Pancreas (tissue), 10 donors: Measurements from ENCODE around the gene RHO. TPM values are rescaled to one million over a fixed set of nuclear protein-coding genes. Genes with fewer than 3 reads are reported as not detected.
"Not testable (repeated sequence)": the region's sequence is repeated elsewhere in the genome, so short reads cannot be mapped to it uniquely, and the experiment has no call there.

Experiments used
- ATAC-seq, 4 donors: fragments of 200-7000 bp; cut with Tn5 transposase; one replicate each; pipeline versions ENCODE4 v1.8.0 to v1.9.1; 2020; ENCODE audit warnings: mild to moderate bottlenecking in 4 of 4, moderate library complexity in 4 of 4
- DNase-seq, 6 donors: peaks; one replicate each; pipeline ENCODE4 v3.0.0-alpha.2; 2020
- FAIRE-seq: peaks from 2 replicates; lab custom pipeline; 2012; peaks lifted over from hg19 to GRCh38; lab: Jason Lieb, UNC
- H3K27ac ChIP-seq, 4 donors: fragments of 200-600 bp; sonication (generic); 1 replicate in 3 of 4; 2 replicates in 1 of 4; pipeline versions ENCODE4 v1.5.0 to v1.8.0; 2020
- H3K27me3 ChIP-seq, 4 donors: fragments of 200-600 bp; one replicate each; pipeline ENCODE4 v1.8.0; 2021
- H3K36me3 ChIP-seq, 3 donors: fragments of 200-600 bp; sonication (generic) in 1 of 3; one replicate each; pipeline versions ENCODE4 v1.5.0 to v1.8.0; 2020 to 2021
- H3K4me1 ChIP-seq, 3 donors: fragments of 200-600 bp; one replicate each; pipeline ENCODE4 v1.8.0; 2021
- H3K4me3 ChIP-seq, 4 donors: fragments of 200-600 bp; sonication (generic) in 2 of 4; one replicate each; pipeline versions ENCODE4 v1.5.0 to v1.8.0; 2020 to 2021
- H3K9me3 ChIP-seq, 4 donors: fragments of 200-600 bp; one replicate each; pipeline ENCODE4 v1.8.0; 2021
- WGBS, 2 donors: extraction: QIAGEN DNeasy Blood & Tissue Kit; methylation state at CpG; one replicate each; pipeline ENCODE4 v1.1.7; 2013; 5-methylcytosine and 5-hydroxymethylcytosine counted together
- intact Hi-C, 3 donors: fragments of 100-400 bp; cut with DNase I; formaldehyde crosslinking; loops; one replicate each; pipeline versions ENCODE4 v1.11.1 to v1.14.2; 2022
- polyA plus RNA-seq, 2 donors: library from polyadenylated mRNA; stranded (reverse); fragments of 200-250 nt; gene quantifications; one replicate each; pipeline ENCODE4 v1.2.3, GENCODE V29; 2013
- total RNA-seq, 6 donors: library from RNA; stranded (reverse); fragmentation: NEBNext Ultra II Directional in 4 of 6; extraction: Animal tissue kit (Norgen Biotek cat#: 25700) in 4 of 6; gene quantifications; one replicate each; pipeline versions ENCODE4 v1.2.1 to v1.2.4, GENCODE V29; 2021 to 2023
- TF ChIP-seq, protein P1 (sequence below), 4 donors: fragments of 200-600 bp; sonication (generic) in 3 of 4; IDR thresholded peaks; one replicate each; pipeline versions ENCODE4 v1.5.0 to v1.8.0; 2021; ENCODE audit warnings: antibody characterized with exemption in 4 of 4
- donor health status: healthy with polysubstance abuse.
- donor health status: DM: no; HTN: no; CAD: no; lungs with moderate emphysema.
- donor health status: DM: no; HTN: no; CAD: no.
- donor health status: control.
- donor health status: control.
- donor health status: Bipolar disorder and iron deficiency.
- donor health status: DM: yes; HTN: yes; CAD: no.
- donor health status: DM: no; HTN: no; CAD: no.
- donor health status: DM: no; HTN: no; CAD: no.
- donor health status: DM: yes; HTN: yes; CAD: no.

Gene RHO
- total and polyA plus RNA-seq, 8 donors = 0.05 TPM; not detected in 7

DNA sequence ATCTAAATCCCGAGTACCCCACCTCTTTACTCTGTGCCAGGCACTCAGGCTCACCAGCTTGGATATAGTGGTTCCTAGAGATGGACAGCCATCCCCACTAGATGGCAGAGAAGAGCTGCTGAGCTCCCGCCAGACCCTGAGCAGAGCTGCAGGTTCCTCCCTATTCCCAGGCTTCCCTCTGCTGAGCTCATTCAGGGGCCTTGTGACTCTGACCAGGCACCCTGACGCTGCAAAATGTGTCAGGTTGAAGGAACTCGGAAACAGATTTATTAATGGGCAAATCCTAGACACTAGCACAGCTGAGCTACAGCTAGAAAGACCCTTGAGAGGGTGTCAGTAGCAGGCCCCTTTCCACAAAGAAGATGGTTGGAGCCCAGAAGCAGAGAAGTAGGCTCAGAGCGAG is 38.2 kb upstream of the RHO start:
- FAIRE-seq (no peak), DNase-seq (peak; percentile 70 to 84 (median 79)), ATAC-seq (peak; percentile 90 to 97 (median 96))
- no peaks in the 10 kb centered on the region for H3K4me1 ChIP-seq
- peak overlapping the region in 2 of 4 donors; percentile 29 to 51 for H3K27ac ChIP-seq
- intact Hi-C loops = loop anchor here in 1 of 3 donors (10.0 kb wide), 1 partner anchor 345 kb away; no protein-coding TSS in a partner anchor
- no peaks in the 10 kb centered on the region for H3K27me3 ChIP-seq
- TF ChIP-seq, protein P1, sequence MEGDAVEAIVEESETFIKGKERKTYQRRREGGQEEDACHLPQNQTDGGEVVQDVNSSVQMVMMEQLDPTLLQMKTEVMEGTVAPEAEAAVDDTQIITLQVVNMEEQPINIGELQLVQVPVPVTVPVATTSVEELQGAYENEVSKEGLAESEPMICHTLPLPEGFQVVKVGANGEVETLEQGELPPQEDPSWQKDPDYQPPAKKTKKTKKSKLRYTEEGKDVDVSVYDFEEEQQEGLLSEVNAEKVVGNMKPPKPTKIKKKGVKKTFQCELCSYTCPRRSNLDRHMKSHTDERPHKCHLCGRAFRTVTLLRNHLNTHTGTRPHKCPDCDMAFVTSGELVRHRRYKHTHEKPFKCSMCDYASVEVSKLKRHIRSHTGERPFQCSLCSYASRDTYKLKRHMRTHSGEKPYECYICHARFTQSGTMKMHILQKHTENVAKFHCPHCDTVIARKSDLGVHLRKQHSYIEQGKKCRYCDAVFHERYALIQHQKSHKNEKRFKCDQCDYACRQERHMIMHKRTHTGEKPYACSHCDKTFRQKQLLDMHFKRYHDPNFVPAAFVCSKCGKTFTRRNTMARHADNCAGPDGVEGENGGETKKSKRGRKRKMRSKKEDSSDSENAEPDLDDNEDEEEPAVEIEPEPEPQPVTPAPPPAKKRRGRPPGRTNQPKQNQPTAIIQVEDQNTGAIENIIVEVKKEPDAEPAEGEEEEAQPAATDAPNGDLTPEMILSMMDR (IDR thresholded peaks at IDR 0.05) = peak; percentile 36 to 86 (median 75)
- no peak overlapping the region for H3K4me3 ChIP-seq
- WGBS, 2 donors = 22 to 24% methylated on average over 5 of the region's 5 CpGs
- H3K36me3 ChIP-seq = peaks cover 0 to 33% (median 4%) of the 10 kb centered on the region in 3 donors
- H3K9me3 ChIP-seq = no peaks in the 10 kb centered on the region

DNA sequence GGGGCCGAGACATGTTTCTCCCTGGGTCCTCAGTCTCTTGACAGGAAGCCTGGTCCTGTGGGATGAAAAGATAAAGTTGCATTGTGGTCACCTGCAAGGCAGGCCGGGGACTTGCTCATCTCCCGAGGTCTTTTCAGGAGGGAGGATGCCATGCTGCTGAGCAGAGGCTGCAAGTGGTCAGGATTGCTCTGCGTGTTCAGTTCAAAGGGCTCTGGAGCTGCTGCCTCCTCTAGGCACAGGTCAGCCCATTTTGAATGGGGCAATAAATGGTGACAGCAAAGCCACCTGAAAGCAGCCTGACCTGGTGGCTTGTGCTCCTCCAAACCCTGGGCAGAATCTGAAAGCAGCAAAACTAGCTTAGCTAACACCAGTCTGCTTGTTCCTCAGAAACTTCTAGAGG is 37.4 kb upstream of the RHO start:
- H3K9me3 ChIP-seq, DNase-seq, H3K27ac ChIP-seq, H3K4me3 ChIP-seq, ATAC-seq, H3K4me1 ChIP-seq, H3K27me3 ChIP-seq, FAIRE-seq: not testable (repeated sequence)
- intact Hi-C loops = loop anchor here in 1 of 3 donors (10.0 kb wide), 1 partner anchor 344 kb away; no protein-coding TSS in a partner anchor
- WGBS, 2 donors = 77 to 95% methylated on average over 4 of the region's 4 CpGs
- H3K36me3 ChIP-seq = peaks cover 0 to 34% (median 4%) of the 10 kb centered on the region in 3 donors

DNA sequence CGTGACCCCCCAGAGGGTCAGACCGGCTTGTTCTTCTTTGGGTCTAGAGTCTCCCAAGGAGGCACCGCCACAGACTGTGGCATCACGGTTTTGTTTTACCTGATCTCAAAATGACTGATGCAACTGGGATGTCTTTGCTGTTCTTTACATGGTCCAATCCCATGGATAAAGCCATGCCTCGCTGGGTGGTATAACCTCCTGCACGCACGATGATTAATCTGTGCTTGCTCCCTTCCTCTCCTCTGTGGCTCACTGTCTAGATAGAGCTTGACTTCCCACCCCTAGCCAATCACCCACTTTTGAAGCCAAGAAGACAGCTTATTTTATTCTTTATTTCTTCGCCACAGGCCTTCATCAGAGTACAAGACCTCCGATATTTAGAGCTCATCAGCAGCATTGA is 36.6 kb upstream of the RHO start:
- Histone ChIP-seq H3K27ac (no peak overlapping the region), H3K27me3 (no peaks in the 10 kb centered on the region), H3K4me3 (no peak overlapping the region), H3K4me1 (no peaks in the 10 kb centered on the region), H3K36me3 (peaks cover 0 to 30% (median 4%) of the 10 kb centered on the region in 3 donors), H3K9me3 (no peaks in the 10 kb centered on the region)
- 93% methylated on average over 9 of the region's 9 CpGs for whole genome bisulfite sequencing, 2 donors
- intact Hi-C loops = loop anchor here in 1 of 3 donors (10.0 kb wide), 1 partner anchor 343 kb away; no protein-coding TSS in a partner anchor
- DNase-seq = no peak
- ATAC-seq = no peak
- no peak for FAIRE-seq
- TF ChIP-seq, protein P1 (IDR thresholded peaks at IDR 0.05) = no peak

DNA sequence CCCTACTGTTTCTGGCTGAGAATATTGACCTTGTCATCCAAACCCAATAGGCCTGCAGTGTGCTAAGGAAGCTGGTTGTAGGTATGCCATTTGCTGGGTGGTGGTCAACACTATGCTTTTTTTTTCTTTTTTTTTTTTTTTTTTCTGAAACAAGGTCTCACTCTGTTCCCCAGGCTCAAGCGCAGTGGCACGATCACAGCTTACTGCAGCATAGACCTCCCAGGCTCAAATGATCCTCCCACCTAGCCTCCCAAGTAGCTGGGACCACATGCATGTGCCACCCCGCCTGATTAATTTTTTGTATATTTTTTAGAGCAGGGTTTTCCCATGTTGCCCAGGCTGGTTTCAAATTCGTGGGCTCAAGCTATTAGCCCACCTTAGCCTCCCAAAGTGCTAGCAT is 35.7 kb upstream of the RHO start:
- Histone ChIP-seq H3K27me3 (no peaks in the 10 kb centered on the region), H3K4me1 (no peaks in the 10 kb centered on the region), H3K27ac (no peak overlapping the region), H3K4me3 (no peak overlapping the region), H3K36me3 (peaks cover 0 to 25% (median 4%) of the 10 kb centered on the region in 3 donors), H3K9me3 (no peaks in the 10 kb centered on the region)
- intact Hi-C loops = loop anchor here in 1 of 3 donors (10.0 kb wide), 1 partner anchor 342 kb away; no protein-coding TSS in a partner anchor
- no peak for ATAC-seq
- FAIRE-seq = no peak
- DNase-seq = no peak
- WGBS, 2 donors = 92 to 94% methylated on average over 4 of the region's 4 CpGs
- TF ChIP-seq, protein P1 (IDR thresholded peaks at IDR 0.05) = no peak

DNA sequence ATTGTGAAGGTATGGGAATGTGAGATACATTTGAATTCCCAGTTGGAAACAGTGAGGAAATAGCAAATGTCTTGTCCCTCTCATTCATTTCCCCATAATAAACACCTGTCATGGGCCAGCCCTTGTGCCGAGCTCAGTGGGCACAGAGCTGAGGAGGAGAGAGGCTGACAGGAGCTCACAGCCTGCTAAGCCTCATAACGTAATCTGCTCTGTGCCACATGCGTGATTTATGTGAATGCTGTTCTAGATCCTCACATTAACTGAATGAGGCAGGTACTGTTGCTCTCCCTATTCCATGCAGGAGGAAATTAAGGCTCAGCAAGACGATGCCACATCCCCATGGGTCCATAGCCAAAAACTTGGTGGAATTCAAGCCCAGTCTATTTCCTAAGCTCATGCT is 35.2 kb upstream of the RHO start:
- TF ChIP-seq, protein P1 (IDR thresholded peaks at IDR 0.05) = no peak
- no peak for ATAC-seq
- Histone ChIP-seq H3K27ac (no peak overlapping the region), H3K4me1 (no peaks in the 10 kb centered on the region), H3K4me3 (no peak overlapping the region), H3K27me3 (no peaks in the 10 kb centered on the region), H3K9me3 (no peaks in the 10 kb centered on the region), H3K36me3 (peaks cover 0 to 22% (median 4%) of the 10 kb centered on the region in 3 donors)
- FAIRE-seq = no peak
- intact Hi-C loops = loop anchor here in 1 of 3 donors (10.0 kb wide), 1 partner anchor 342 kb away; no protein-coding TSS in a partner anchor
- no peak for DNase-seq
- WGBS, 2 donors = 92 to 93% methylated on average over 4 of the region's 4 CpGs

DNA sequence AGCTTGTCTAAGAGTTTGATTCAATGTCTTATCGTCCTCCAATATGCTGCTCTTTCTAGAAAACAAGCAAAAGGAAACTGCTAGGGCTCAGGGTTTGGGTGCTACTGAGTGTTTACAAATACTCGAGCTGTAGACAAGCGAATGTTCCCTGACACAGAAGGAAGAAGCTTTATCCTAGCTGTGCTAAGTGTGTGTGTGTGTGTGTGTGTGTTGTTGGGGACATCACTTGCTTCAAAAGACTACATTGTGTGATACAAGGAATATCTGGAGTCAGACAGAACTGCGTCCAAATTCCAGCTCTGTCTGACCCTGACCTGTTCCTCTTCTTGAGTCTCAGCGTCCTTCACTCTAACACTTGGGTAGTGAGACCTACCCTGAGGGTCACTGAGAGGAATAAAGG is 33.9 kb upstream of the RHO start:
- not testable (repeated sequence) for H3K4me1 ChIP-seq, H3K4me3 ChIP-seq, FAIRE-seq, H3K27me3 ChIP-seq, ATAC-seq, DNase-seq, H3K9me3 ChIP-seq
- 77 to 88% methylated on average over 5 of the region's 5 CpGs for WGBS, 2 donors
- peak overlapping the region in 2 of 4 donors; percentile 9 to 23 for H3K27ac ChIP-seq
- intact Hi-C loops = loop anchor here in 1 of 3 donors (10.0 kb wide), 1 partner anchor 340 kb away; no protein-coding TSS in a partner anchor
- H3K36me3 ChIP-seq = peaks cover 0 to 22% (median 4%) of the 10 kb centered on the region in 3 donors

DNA sequence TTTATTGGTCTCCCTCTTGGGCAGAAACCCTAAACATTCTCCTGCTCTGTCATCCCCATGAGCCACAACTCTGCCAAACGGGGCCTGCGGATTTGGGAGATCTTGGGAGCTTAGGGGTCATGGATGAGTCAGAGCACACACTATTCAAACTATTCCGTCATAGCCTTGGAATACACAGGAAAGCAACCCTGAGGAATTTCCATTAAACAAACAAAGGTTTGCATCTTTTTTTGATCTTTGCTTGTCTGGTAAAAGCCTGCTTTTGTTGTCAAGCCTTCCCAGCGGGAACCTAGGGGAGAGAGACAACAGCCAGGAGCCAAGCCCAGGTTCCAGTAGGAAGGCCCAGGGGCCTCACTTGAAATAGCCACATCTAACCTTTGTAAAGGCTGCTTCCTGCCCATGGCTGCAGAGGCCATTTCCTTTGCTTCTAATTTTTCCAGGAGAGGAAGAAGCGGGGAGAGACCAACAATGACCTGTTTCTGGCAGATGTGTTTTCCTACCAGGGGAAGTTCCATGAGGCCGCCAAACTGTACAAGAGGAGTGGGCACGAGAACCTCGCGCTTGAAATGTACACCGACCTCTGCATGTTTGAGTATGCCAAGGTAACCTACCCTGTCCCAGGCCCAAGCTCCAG is 33.3 kb upstream of the RHO start:
- intact Hi-C loops = loop anchor here in 1 of 3 donors (10.0 kb wide), 1 partner anchor 340 kb away; no protein-coding TSS in a partner anchor
- ATAC-seq = not testable (repeated sequence)

DNA sequence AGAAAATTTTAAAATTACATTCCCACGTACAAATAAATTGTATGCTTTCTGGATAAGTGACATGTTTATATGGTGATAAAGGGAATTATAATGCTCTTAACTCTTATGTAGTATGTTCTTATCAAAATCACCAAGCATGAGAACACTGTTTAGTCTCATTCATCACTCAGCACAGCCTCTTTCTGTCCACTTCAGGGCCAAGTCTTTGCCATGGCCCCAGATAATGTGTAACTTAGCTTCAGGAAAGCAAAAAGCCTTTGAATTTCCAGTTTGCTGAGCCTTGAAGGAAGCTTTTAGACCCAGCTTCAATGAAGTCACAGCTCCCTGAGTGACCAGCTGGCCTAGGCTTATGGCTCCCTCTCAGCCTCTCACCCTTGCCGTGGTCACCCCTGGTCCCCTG is 30.6 kb upstream of the RHO start:
- FAIRE-seq, H3K4me3 ChIP-seq, H3K4me1 ChIP-seq, H3K27me3 ChIP-seq, DNase-seq, H3K9me3 ChIP-seq, H3K27ac ChIP-seq: not testable (repeated sequence)
- H3K36me3 ChIP-seq = peaks cover 0 to 23% (median 4%) of the 10 kb centered on the region in 3 donors
- intact Hi-C loops = loop anchor here in 1 of 3 donors (10.0 kb wide), 1 partner anchor 337 kb away; no protein-coding TSS in a partner anchor
- WGBS, 2 donors = 73 to 75% methylated on average over 2 of the region's 2 CpGs
- peak in 1 of 4 donors; percentile 36 for ATAC-seq

More for the DNA sequence above, 33.3 kb upstream of the RHO start:
- not testable (repeated sequence) for FAIRE-seq, H3K4me1 ChIP-seq, H3K9me3 ChIP-seq, H3K27me3 ChIP-seq, H3K4me3 ChIP-seq
- Histone ChIP-seq H3K27ac (peak overlapping the region in 1 of 4 donors; percentile 23), H3K36me3 (peaks cover 0 to 22% (median 4%) of the 10 kb centered on the region in 3 donors)
- WGBS, 2 donors = 84 to 86% methylated on average over 10 of the region's 10 CpGs
- peak in 1 of 6 donors; percentile 3 for DNase-seq
